HEK293 (cell line): ENCODE measurements around the gene NFE2L1.

Source experiments
- HOXA7 ChIP-seq: sonication (generic); formaldehyde crosslinking; IDR thresholded peaks from 2 replicates; pipeline ENCODE4 v1.8.1; 2022; ENCODE audit warnings: missing genetic modification reagents, borderline replicate concordance
- TRIM28 ChIP-seq: IDR thresholded peaks from 2 replicates; pipeline ENCODE4 v1.6.1; 2011; ENCODE audit warnings: low read length, control low read depth, borderline replicate concordance
- YY2 ChIP-seq: fragments of 450-650 bp; formaldehyde crosslinking; IDR thresholded peaks from 2 replicates; pipeline ENCODE4 v1.5.1; 2016; ENCODE audit warnings: missing biosample characterization, missing genetic modification characterization
- ZNF133 ChIP-seq: fragments of 450-650 bp; formaldehyde crosslinking; IDR thresholded peaks from 2 replicates; pipeline ENCODE4 v1.5.1; 2016; ENCODE audit warnings: missing biosample characterization, missing genetic modification characterization
- ZNF202 ChIP-seq: fragments of 450-650 bp; formaldehyde crosslinking; IDR thresholded peaks from 2 replicates; pipeline ENCODE4 v1.5.1; 2016; ENCODE audit warnings: missing biosample characterization, missing genetic modification characterization, borderline replicate concordance
- ZNF23 ChIP-seq: fragments of 450-650 bp; formaldehyde crosslinking; IDR thresholded peaks from 2 replicates; pipeline ENCODE4 v1.5.1; 2016; ENCODE audit warnings: missing biosample characterization, missing genetic modification characterization, borderline replicate concordance
- ZNF248 ChIP-seq: fragments of 450-650 bp; formaldehyde crosslinking; IDR thresholded peaks from 2 replicates; pipeline ENCODE4 v1.5.1; 2017; ENCODE audit warnings: missing biosample characterization, missing genetic modification characterization
- ZNF335 ChIP-seq: fragments of 450-650 bp; formaldehyde crosslinking; conservative IDR thresholded peaks from 2 replicates; pipeline ENCODE4 v1.5.1; 2016; ENCODE audit warnings: missing biosample characterization, missing genetic modification characterization
- ZNF433 ChIP-seq: fragments of 450-650 bp; formaldehyde crosslinking; IDR thresholded peaks from 2 replicates; pipeline ENCODE4 v1.5.1; 2016; ENCODE audit warnings: missing biosample characterization, missing genetic modification characterization, low read depth
- ZNF548 ChIP-seq: fragments of 450-650 bp; formaldehyde crosslinking; IDR thresholded peaks from 2 replicates; pipeline ENCODE4 v1.5.1; 2016; ENCODE audit warnings: missing biosample characterization, missing genetic modification characterization
- ZNF600 ChIP-seq: fragments of 450-650 bp; formaldehyde crosslinking; IDR thresholded peaks from 2 replicates; pipeline ENCODE4 v1.5.1; 2016; ENCODE audit warnings: missing biosample characterization, missing genetic modification characterization
- ZNF660 ChIP-seq: fragments of 450-650 bp; IDR thresholded peaks from 2 replicates; pipeline ENCODE4 v1.5.1; 2018; ENCODE audit warnings: missing biosample characterization, mild to moderate bottlenecking, missing genetic modification characterization
- ZSCAN16 ChIP-seq: fragments of 450-650 bp; formaldehyde crosslinking; IDR thresholded peaks from 2 replicates; pipeline ENCODE4 v1.5.1; 2016; ENCODE audit warnings: missing biosample characterization, missing genetic modification characterization
- TF ChIP-seq, protein P1 (sequence below): fragments of 450-650 bp; formaldehyde crosslinking; IDR thresholded peaks from 2 replicates; pipeline ENCODE4 v1.5.1; 2016; ENCODE audit warnings: missing biosample characterization, missing genetic modification characterization, borderline replicate concordance
- TF ChIP-seq, protein P2 (sequence below): fragments of 450-650 bp; formaldehyde crosslinking; IDR thresholded peaks from 2 replicates; pipeline ENCODE4 v1.5.1; 2016; ENCODE audit warnings: missing biosample characterization, missing genetic modification characterization
- TF ChIP-seq, protein P3 (sequence below): fragments of 450-650 bp; formaldehyde crosslinking; IDR thresholded peaks from 2 replicates; pipeline ENCODE4 v1.5.1; 2016; ENCODE audit warnings: missing biosample characterization, missing genetic modification characterization
- TF ChIP-seq, protein P4 (sequence below): fragments of 450-650 bp; formaldehyde crosslinking; optimal IDR thresholded peaks from 2 replicates; pipeline ENCODE3; 2016; ENCODE audit warnings: missing biosample characterization, mild to moderate bottlenecking, missing genetic modification characterization
- TF ChIP-seq, protein P5 (sequence below): fragments of 450-650 bp; formaldehyde crosslinking; IDR thresholded peaks from 2 replicates; pipeline ENCODE4 v1.5.1; 2016; ENCODE audit warnings: missing biosample characterization, missing genetic modification characterization, borderline replicate concordance
- TF ChIP-seq, protein P6 (sequence below): fragments of 450-650 bp; formaldehyde crosslinking; IDR thresholded peaks from 2 replicates; pipeline ENCODE4 v1.5.1; 2016; ENCODE audit warnings: missing biosample characterization, missing genetic modification characterization
- TF ChIP-seq, protein P7 (sequence below): fragments of 450-650 bp; IDR thresholded peaks from 2 replicates; pipeline ENCODE4 v1.5.1; 2018; ENCODE audit warnings: missing biosample characterization, missing genetic modification characterization

The NFE2L1 gene

DNA sequence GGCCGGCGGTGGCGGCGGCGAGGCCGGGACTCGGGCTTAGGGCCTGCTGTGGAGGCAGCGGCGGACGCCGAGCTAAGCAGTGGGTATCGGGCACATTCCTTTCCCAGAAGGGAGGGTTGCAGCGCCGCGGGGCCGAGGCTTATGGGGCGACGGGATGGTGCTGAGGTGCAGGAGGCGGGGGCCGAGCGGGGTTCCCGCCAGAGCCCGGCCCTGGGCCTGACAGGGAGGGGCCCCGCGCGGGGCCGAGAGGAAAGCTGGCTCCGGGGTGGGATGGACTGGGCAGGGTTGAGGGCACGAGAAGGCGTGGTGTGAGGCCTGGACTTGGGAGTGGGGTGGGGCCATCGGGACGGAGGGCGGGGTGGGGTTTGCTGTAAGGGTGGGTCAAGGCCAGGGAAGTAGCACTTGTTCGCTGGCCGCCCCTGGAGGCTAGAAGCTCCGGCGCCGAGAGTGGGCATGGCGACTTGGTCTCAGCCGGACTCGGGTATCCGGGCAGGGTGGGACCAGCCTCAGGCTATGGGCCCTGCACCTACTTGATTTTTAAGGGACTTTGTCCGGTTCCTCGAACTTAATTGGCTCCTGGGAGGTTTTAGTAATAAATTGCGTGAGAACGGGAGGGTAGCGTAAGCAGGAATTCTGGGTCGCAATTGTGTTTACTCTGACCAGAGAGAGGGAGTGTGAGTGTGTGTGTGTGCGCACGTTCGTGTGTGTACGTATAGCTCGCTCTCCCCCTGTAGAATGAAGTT lies 396 bp downstream of the NFE2L1 start (continued):
- TF ChIP-seq, protein P1, sequence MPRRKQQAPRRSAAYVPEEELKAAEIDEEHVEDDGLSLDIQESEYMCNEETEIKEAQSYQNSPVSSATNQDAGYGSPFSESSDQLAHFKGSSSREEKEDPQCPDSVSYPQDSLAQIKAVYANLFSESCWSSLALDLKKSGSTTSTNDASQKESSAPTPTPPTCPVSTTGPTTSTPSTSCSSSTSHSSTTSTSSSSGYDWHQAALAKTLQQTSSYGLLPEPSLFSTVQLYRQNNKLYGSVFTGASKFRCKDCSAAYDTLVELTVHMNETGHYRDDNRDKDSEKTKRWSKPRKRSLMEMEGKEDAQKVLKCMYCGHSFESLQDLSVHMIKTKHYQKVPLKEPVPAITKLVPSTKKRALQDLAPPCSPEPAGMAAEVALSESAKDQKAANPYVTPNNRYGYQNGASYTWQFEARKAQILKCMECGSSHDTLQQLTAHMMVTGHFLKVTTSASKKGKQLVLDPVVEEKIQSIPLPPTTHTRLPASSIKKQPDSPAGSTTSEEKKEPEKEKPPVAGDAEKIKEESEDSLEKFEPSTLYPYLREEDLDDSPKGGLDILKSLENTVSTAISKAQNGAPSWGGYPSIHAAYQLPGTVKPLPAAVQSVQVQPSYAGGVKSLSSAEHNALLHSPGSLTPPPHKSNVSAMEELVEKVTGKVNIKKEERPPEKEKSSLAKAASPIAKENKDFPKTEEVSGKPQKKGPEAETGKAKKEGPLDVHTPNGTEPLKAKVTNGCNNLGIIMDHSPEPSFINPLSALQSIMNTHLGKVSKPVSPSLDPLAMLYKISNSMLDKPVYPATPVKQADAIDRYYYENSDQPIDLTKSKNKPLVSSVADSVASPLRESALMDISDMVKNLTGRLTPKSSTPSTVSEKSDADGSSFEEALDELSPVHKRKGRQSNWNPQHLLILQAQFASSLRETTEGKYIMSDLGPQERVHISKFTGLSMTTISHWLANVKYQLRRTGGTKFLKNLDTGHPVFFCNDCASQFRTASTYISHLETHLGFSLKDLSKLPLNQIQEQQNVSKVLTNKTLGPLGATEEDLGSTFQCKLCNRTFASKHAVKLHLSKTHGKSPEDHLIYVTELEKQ (tag by site-specific recombination) = 0 out of 2 replicates have a peak, but pooled peaks have one; percentile 5
- TF ChIP-seq ZSCAN16 (tag by site-specific recombination) (0 out of 2 replicates have a peak, but pooled peaks have one; percentile 48), ZNF660 (tag by site-specific recombination) (peak; percentile 24), ZNF133 (tag by site-specific recombination) (no peak), TRIM28 (no peak), ZNF248 (tag by site-specific recombination) (no peak), ZNF600 (tag by site-specific recombination) (peak; percentile 55), ZNF433 (tag by site-specific recombination) (no peak), HOXA7 (CRISPR knock-in tag) (no peak), ZNF202 (tag by site-specific recombination) (no peak), ZNF23 (tag by site-specific recombination) (no peak), ZNF335 (tag by site-specific recombination) (peak; percentile 90), ZNF548 (tag by site-specific recombination) (no peak), YY2 (tag by site-specific recombination) (0 out of 2 replicates have a peak, but pooled peaks have one; percentile 22)
- TF ChIP-seq, protein P2, sequence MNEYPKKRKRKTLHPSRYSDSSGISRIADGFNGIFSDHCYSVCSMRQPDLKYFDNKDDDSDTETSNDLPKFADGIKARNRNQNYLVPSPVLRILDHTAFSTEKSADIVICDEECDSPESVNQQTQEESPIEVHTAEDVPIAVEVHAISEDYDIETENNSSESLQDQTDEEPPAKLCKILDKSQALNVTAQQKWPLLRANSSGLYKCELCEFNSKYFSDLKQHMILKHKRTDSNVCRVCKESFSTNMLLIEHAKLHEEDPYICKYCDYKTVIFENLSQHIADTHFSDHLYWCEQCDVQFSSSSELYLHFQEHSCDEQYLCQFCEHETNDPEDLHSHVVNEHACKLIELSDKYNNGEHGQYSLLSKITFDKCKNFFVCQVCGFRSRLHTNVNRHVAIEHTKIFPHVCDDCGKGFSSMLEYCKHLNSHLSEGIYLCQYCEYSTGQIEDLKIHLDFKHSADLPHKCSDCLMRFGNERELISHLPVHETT (tag by site-specific recombination) = no peak
- TF ChIP-seq, protein P3, sequence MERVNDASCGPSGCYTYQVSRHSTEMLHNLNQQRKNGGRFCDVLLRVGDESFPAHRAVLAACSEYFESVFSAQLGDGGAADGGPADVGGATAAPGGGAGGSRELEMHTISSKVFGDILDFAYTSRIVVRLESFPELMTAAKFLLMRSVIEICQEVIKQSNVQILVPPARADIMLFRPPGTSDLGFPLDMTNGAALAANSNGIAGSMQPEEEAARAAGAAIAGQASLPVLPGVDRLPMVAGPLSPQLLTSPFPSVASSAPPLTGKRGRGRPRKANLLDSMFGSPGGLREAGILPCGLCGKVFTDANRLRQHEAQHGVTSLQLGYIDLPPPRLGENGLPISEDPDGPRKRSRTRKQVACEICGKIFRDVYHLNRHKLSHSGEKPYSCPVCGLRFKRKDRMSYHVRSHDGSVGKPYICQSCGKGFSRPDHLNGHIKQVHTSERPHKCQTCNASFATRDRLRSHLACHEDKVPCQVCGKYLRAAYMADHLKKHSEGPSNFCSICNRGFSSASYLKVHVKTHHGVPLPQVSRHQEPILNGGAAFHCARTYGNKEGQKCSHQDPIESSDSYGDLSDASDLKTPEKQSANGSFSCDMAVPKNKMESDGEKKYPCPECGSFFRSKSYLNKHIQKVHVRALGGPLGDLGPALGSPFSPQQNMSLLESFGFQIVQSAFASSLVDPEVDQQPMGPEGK (tag by site-specific recombination) = peak; percentile 96
- TF ChIP-seq, protein P4, sequence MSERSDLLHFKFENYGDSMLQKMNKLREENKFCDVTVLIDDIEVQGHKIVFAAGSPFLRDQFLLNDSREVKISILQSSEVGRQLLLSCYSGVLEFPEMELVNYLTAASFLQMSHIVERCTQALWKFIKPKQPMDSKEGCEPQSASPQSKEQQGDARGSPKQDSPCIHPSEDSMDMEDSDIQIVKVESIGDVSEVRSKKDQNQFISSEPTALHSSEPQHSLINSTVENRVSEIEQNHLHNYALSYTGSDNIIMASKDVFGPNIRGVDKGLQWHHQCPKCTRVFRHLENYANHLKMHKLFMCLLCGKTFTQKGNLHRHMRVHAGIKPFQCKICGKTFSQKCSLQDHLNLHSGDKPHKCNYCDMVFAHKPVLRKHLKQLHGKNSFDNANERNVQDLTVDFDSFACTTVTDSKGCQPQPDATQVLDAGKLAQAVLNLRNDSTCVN (tag by site-specific recombination) = peak; percentile 93
- TF ChIP-seq, protein P5, sequence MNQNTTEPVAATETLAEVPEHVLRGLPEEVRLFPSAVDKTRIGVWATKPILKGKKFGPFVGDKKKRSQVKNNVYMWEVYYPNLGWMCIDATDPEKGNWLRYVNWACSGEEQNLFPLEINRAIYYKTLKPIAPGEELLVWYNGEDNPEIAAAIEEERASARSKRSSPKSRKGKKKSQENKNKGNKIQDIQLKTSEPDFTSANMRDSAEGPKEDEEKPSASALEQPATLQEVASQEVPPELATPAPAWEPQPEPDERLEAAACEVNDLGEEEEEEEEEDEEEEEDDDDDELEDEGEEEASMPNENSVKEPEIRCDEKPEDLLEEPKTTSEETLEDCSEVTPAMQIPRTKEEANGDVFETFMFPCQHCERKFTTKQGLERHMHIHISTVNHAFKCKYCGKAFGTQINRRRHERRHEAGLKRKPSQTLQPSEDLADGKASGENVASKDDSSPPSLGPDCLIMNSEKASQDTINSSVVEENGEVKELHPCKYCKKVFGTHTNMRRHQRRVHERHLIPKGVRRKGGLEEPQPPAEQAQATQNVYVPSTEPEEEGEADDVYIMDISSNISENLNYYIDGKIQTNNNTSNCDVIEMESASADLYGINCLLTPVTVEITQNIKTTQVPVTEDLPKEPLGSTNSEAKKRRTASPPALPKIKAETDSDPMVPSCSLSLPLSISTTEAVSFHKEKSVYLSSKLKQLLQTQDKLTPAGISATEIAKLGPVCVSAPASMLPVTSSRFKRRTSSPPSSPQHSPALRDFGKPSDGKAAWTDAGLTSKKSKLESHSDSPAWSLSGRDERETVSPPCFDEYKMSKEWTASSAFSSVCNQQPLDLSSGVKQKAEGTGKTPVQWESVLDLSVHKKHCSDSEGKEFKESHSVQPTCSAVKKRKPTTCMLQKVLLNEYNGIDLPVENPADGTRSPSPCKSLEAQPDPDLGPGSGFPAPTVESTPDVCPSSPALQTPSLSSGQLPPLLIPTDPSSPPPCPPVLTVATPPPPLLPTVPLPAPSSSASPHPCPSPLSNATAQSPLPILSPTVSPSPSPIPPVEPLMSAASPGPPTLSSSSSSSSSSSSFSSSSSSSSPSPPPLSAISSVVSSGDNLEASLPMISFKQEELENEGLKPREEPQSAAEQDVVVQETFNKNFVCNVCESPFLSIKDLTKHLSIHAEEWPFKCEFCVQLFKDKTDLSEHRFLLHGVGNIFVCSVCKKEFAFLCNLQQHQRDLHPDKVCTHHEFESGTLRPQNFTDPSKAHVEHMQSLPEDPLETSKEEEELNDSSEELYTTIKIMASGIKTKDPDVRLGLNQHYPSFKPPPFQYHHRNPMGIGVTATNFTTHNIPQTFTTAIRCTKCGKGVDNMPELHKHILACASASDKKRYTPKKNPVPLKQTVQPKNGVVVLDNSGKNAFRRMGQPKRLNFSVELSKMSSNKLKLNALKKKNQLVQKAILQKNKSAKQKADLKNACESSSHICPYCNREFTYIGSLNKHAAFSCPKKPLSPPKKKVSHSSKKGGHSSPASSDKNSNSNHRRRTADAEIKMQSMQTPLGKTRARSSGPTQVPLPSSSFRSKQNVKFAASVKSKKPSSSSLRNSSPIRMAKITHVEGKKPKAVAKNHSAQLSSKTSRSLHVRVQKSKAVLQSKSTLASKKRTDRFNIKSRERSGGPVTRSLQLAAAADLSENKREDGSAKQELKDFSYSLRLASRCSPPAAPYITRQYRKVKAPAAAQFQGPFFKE (tag by site-specific recombination) = no peak
- TF ChIP-seq, protein P6, sequence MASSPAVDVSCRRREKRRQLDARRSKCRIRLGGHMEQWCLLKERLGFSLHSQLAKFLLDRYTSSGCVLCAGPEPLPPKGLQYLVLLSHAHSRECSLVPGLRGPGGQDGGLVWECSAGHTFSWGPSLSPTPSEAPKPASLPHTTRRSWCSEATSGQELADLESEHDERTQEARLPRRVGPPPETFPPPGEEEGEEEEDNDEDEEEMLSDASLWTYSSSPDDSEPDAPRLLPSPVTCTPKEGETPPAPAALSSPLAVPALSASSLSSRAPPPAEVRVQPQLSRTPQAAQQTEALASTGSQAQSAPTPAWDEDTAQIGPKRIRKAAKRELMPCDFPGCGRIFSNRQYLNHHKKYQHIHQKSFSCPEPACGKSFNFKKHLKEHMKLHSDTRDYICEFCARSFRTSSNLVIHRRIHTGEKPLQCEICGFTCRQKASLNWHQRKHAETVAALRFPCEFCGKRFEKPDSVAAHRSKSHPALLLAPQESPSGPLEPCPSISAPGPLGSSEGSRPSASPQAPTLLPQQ (tag by site-specific recombination) = peak; percentile 54; the same call in 1 of the 2 replicates
- TF ChIP-seq, protein P7, sequence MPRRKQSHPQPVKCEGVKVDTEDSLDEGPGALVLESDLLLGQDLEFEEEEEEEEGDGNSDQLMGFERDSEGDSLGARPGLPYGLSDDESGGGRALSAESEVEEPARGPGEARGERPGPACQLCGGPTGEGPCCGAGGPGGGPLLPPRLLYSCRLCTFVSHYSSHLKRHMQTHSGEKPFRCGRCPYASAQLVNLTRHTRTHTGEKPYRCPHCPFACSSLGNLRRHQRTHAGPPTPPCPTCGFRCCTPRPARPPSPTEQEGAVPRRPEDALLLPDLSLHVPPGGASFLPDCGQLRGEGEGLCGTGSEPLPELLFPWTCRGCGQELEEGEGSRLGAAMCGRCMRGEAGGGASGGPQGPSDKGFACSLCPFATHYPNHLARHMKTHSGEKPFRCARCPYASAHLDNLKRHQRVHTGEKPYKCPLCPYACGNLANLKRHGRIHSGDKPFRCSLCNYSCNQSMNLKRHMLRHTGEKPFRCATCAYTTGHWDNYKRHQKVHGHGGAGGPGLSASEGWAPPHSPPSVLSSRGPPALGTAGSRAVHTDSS (tag by site-specific recombination) = no peak
